HepG2 (cell line): ENCODE measurements around the gene LRSAM1. TPM values are rescaled to one million over a fixed set of nuclear protein-coding genes. Genes with fewer than 3 reads are reported as not detected.
A peak's percentile ranks its signal among the peaks of the same experiment; 100 is the strongest.

Source experiments
- CEBPB ChIP-seq: IDR thresholded peaks from 2 replicates; pipeline ENCODE4 v1.6.1; 2011; ENCODE audit warnings: low read depth, low read length, improper control_type of control experiment, borderline replicate concordance
- EEA1 ChIP-seq: sonication (generic); formaldehyde crosslinking; IDR thresholded peaks from 2 replicates; pipeline ENCODE4 v1.5.1; 2020; ENCODE audit warnings: mild to moderate bottlenecking, missing genetic modification reagents, borderline replicate concordance
- GPN1 ChIP-seq: sonication (generic); formaldehyde crosslinking; IDR thresholded peaks from 2 replicates; pipeline ENCODE4 v1.5.1; 2020; ENCODE audit warnings: missing genetic modification reagents, borderline replicate concordance
- IRF9 ChIP-seq: sonication (generic); formaldehyde crosslinking; IDR thresholded peaks from 2 replicates; pipeline ENCODE4 v1.8.0; 2022; ENCODE audit warnings: missing genetic modification reagents, mild to moderate bottlenecking, borderline replicate concordance
- MBNL3 ChIP-seq: fragments of 250-450 bp; sonication (Bioruptor Pico); conservative IDR thresholded peaks from 2 replicates; pipeline ENCODE4 v1.8.0; 2022; ENCODE audit warnings: mild to moderate bottlenecking, inconsistent platforms
- MIER3 ChIP-seq: IDR thresholded peaks from 2 replicates; pipeline ENCODE4 v1.6.1; 2016; ENCODE audit warnings: missing compliant biosample characterization, borderline replicate concordance
- NKX3-1 ChIP-seq: sonication (generic); formaldehyde crosslinking; IDR thresholded peaks from 2 replicates; pipeline ENCODE4 v1.5.0; 2020; ENCODE audit warnings: missing genetic modification reagents
- RXRB ChIP-seq: IDR thresholded peaks from 2 replicates; pipeline ENCODE4 v1.6.1; 2016; ENCODE audit warnings: borderline replicate concordance, missing genetic modification reagents, missing compliant biosample characterization
- SCMH1 ChIP-seq: sonication (generic); formaldehyde crosslinking; IDR thresholded peaks from 2 replicates; pipeline ENCODE4 v1.9.0; 2021; ENCODE audit warnings: missing genetic modification reagents, mild to moderate bottlenecking, borderline replicate concordance
- ZFP82 ChIP-seq: sonication (generic); formaldehyde crosslinking; IDR thresholded peaks from 2 replicates; pipeline ENCODE4 v1.5.1; 2020; ENCODE audit warnings: mild to moderate bottlenecking, missing genetic modification reagents, borderline replicate concordance
- ZNF343 ChIP-seq: sonication (generic); formaldehyde crosslinking; IDR thresholded peaks from 2 replicates; pipeline ENCODE4 v1.4.0; 2020; ENCODE audit warnings: mild to moderate bottlenecking, missing genetic modification reagents
- ZNF513 ChIP-seq: sonication (generic); formaldehyde crosslinking; conservative IDR thresholded peaks from 2 replicates; pipeline ENCODE4 v1.5.0; 2020; ENCODE audit warnings: missing genetic modification reagents
- ZNF570 ChIP-seq: sonication (generic); formaldehyde crosslinking; IDR thresholded peaks from 2 replicates; pipeline ENCODE4 v1.4.0; 2020; ENCODE audit warnings: mild to moderate bottlenecking, missing genetic modification reagents, borderline replicate concordance
- polyA plus RNA-seq, 8 experiments: library from polyadenylated mRNA; depleted of rRNA in 3 of 8; stranded (reverse) in 7 of 8; unstranded in 1 of 8; fragments of >200 nt; fragmentation: Illumina TruSeq in 4 of 8; extraction: Trizol in 4 of 8; gene quantifications; 2 replicates each; pipeline versions ENCODE4 v1.2.1 to v1.2.3, GENCODE V29; 2011 to 2016; ENCODE audit warnings: low read depth in 4 of 8, missing spikeins in 1 of 8, mixed read lengths in 1 of 8; ENCODE audit not compliant: insufficient read depth in 1 of 8
- total RNA-seq, 5 experiments: library from RNA; depleted of rRNA; stranded (reverse); fragments of >200 nt; fragmentation: Illumina TruSeq; extraction: Trizol; gene quantifications; 2 replicates each; pipeline ENCODE4 v1.2.3, GENCODE V29; 2016; ENCODE audit warnings: low read depth in 1 of 5
- TF ChIP-seq, protein P1 (sequence below): sonication (generic); formaldehyde crosslinking; conservative IDR thresholded peaks from 2 replicates; pipeline ENCODE4 v1.8.0; 2022; ENCODE audit warnings: mild to moderate bottlenecking, moderate library complexity, missing genetic modification reagents
- TF ChIP-seq, protein P2 (sequence below): sonication (generic); formaldehyde crosslinking; IDR thresholded peaks from 2 replicates; pipeline ENCODE4 v1.8.0; 2022; ENCODE audit warnings: mild to moderate bottlenecking, missing genetic modification reagents; ENCODE audit not compliant: insufficient replicate concordance
- TF ChIP-seq, protein P3 (sequence below): sonication (generic); formaldehyde crosslinking; IDR thresholded peaks from 2 replicates; pipeline ENCODE4 v1.4.0; 2020; ENCODE audit warnings: mild to moderate bottlenecking, missing genetic modification reagents, borderline replicate concordance
- TF ChIP-seq, protein P4 (sequence below): fragments of 450-650 bp; IDR thresholded peaks from 2 replicates; pipeline ENCODE4 v1.6.1; 2017
- TF ChIP-seq, protein P5 (sequence below): sonication (generic); formaldehyde crosslinking; IDR thresholded peaks from 2 replicates; pipeline ENCODE4 v1.5.0; 2020; ENCODE audit warnings: mild to moderate bottlenecking, missing genetic modification reagents

The LRSAM1 gene
- total and polyA plus RNA-seq, 2 of the 13 experiments (the other 11 are each of a cell fraction or from before 2014, with no cell fraction given): 8.7 to 10.2 TPM

GRCh38 chr9:127451608-127451857 is 223 bp downstream of the LRSAM1 start (continued):
- TF ChIP-seq EEA1 (CRISPR knock-in tag) (no peak), ZNF513 (CRISPR knock-in tag) (no peak), CEBPB (no peak), MIER3 (no peak), SCMH1 (CRISPR knock-in tag) (no peak), MBNL3 (CRISPR knock-in tag) (no peak), ZNF570 (CRISPR knock-in tag) (0 out of 2 replicates have a peak, but pooled peaks have one; percentile 36), GPN1 (CRISPR knock-in tag) (no peak), IRF9 (CRISPR knock-in tag) (no peak), RXRB (no peak), ZNF343 (CRISPR knock-in tag) (peak; percentile 28; the same call in 1 of the 2 replicates), ZFP82 (CRISPR knock-in tag) (peak; percentile 82; the same call in 1 of the 2 replicates), NKX3-1 (no peak)
- TF ChIP-seq, protein P1, sequence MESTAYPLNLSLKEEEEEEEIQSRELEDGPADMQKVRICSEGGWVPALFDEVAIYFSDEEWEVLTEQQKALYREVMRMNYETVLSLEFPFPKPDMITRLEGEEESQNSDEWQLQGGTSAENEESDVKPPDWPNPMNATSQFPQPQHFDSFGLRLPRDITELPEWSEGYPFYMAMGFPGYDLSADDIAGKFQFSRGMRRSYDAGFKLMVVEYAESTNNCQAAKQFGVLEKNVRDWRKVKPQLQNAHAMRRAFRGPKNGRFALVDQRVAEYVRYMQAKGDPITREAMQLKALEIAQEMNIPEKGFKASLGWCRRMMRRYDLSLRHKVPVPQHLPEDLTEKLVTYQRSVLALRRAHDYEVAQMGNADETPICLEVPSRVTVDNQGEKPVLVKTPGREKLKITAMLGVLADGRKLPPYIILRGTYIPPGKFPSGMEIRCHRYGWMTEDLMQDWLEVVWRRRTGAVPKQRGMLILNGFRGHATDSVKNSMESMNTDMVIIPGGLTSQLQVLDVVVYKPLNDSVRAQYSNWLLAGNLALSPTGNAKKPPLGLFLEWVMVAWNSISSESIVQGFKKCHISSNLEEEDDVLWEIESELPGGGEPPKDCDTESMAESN (CRISPR knock-in tag): no peak
- TF ChIP-seq, protein P2, sequence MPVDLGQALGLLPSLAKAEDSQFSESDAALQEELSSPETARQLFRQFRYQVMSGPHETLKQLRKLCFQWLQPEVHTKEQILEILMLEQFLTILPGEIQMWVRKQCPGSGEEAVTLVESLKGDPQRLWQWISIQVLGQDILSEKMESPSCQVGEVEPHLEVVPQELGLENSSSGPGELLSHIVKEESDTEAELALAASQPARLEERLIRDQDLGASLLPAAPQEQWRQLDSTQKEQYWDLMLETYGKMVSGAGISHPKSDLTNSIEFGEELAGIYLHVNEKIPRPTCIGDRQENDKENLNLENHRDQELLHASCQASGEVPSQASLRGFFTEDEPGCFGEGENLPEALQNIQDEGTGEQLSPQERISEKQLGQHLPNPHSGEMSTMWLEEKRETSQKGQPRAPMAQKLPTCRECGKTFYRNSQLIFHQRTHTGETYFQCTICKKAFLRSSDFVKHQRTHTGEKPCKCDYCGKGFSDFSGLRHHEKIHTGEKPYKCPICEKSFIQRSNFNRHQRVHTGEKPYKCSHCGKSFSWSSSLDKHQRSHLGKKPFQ (CRISPR knock-in tag): no peak
- TF ChIP-seq, protein P3, sequence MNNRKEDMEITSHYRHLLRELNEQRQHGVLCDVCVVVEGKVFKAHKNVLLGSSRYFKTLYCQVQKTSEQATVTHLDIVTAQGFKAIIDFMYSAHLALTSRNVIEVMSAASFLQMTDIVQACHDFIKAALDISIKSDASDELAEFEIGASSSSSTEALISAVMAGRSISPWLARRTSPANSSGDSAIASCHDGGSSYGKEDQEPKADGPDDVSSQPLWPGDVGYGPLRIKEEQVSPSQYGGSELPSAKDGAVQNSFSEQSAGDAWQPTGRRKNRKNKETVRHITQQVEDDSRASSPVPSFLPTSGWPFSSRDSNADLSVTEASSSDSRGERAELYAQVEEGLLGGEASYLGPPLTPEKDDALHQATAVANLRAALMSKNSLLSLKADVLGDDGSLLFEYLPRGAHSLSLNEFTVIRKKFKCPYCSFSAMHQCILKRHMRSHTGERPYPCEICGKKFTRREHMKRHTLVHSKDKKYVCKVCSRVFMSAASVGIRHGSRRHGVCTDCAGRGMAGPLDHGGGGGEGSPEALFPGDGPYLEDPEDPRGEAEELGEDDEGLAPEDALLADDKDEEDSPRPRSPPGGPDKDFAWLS (CRISPR knock-in tag): 0 out of 2 replicates have a peak, but pooled peaks have one; percentile 11
- TF ChIP-seq, protein P4, sequence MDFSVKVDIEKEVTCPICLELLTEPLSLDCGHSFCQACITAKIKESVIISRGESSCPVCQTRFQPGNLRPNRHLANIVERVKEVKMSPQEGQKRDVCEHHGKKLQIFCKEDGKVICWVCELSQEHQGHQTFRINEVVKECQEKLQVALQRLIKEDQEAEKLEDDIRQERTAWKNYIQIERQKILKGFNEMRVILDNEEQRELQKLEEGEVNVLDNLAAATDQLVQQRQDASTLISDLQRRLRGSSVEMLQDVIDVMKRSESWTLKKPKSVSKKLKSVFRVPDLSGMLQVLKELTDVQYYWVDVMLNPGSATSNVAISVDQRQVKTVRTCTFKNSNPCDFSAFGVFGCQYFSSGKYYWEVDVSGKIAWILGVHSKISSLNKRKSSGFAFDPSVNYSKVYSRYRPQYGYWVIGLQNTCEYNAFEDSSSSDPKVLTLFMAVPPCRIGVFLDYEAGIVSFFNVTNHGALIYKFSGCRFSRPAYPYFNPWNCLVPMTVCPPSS: no peak
- TF ChIP-seq, protein P5, sequence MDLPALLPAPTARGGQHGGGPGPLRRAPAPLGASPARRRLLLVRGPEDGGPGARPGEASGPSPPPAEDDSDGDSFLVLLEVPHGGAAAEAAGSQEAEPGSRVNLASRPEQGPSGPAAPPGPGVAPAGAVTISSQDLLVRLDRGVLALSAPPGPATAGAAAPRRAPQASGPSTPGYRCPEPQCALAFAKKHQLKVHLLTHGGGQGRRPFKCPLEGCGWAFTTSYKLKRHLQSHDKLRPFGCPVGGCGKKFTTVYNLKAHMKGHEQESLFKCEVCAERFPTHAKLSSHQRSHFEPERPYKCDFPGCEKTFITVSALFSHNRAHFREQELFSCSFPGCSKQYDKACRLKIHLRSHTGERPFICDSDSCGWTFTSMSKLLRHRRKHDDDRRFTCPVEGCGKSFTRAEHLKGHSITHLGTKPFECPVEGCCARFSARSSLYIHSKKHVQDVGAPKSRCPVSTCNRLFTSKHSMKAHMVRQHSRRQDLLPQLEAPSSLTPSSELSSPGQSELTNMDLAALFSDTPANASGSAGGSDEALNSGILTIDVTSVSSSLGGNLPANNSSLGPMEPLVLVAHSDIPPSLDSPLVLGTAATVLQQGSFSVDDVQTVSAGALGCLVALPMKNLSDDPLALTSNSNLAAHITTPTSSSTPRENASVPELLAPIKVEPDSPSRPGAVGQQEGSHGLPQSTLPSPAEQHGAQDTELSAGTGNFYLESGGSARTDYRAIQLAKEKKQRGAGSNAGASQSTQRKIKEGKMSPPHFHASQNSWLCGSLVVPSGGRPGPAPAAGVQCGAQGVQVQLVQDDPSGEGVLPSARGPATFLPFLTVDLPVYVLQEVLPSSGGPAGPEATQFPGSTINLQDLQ (CRISPR knock-in tag): no peak
